Measurements from ENCODE around the gene UTP11.
"Not testable (repeated sequence)": the region's sequence is repeated elsewhere in the genome, so short reads cannot be mapped to it uniquely, and the experiment has no call there.

UTP11 gene

DNA sequence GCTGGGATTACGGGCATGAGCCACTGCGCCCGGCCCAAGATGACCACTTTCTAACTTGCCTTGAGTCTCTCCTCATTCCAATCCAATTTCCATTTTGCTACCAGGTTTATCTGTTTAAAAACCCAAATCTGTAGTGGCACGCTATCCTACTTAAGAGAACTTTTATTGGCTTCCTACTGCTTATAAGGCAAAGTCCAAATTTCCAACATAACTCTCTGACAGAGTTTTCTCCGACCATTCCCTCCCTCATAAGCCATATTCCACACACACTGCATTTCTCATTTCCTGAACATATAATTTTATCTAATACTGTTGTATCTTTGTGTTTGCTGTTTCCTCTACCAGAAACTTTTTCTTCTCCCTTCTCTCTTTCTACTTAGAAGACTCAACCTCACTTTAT is 38.0 kb upstream of the UTP11 start:
- Histone ChIP-seq H2BK5ac (ENCODE audit: low read length) (no peak overlapping the region), H3K27ac (replicated peaks; ENCODE audit: low read length) (no peak overlapping the region), H3K4me3 (ENCODE audit: low read length in 2 of 2) (no peak overlapping the region), H2AK5ac (ENCODE audit: low read depth, low read length) (no peak overlapping the region), H3K36me3 (replicated peaks in 1 of 2; ENCODE audit: control insufficient read depth in 2 of 2, insufficient read depth in 2 of 2, low read length in 2 of 2) (peaks cover 21 to 78% of the 10 kb centered on the region in 2 donors), H3K4ac (ENCODE audit: low read length) (no peak overlapping the region), H3K4me1 (ENCODE audit: control insufficient read depth in 2 of 2, insufficient read depth in 1 of 2, low read depth in 1 of 2, low read length in 2 of 2) (no peaks in the 10 kb centered on the region), H2BK12ac (ENCODE audit: low read length) (no peak overlapping the region), H3K4me2 (ENCODE audit: insufficient read depth, low read length, poor library complexity, severe bottlenecking) (no peak overlapping the region), H3K9ac (ENCODE audit: low read depth, low read length, poor library complexity) (no peak overlapping the region), H3K14ac (ENCODE audit: low read length) (no peak overlapping the region), H2AFZ (ENCODE audit: low read length) (no peak overlapping the region), H3K9me3 (replicated peaks in 1 of 2; ENCODE audit: control insufficient read depth in 2 of 2, insufficient read depth in 1 of 2, low read depth in 1 of 2, low read length in 2 of 2) (peaks cover 0 to 1% of the 10 kb centered on the region in 2 donors), H3K23ac (ENCODE audit: low read depth, low read length, poor library complexity) (no peak overlapping the region), H2BK120ac (ENCODE audit: low read depth, low read length) (no peak overlapping the region), H3K27me3 (ENCODE audit: control insufficient read depth in 3 of 3, insufficient read depth in 3 of 3, low read depth in 1 of 3, low read length in 3 of 3) (no peaks in the 10 kb centered on the region), H4K8ac (ENCODE audit: low read depth, low read length) (no peak overlapping the region), H3K18ac (ENCODE audit: low read length) (no peak overlapping the region), H3K79me1 (ENCODE audit: low read depth, low read length) (no peaks in the 10 kb centered on the region), H4K91ac (ENCODE audit: low read depth, low read length, poor library complexity) (no peak overlapping the region), H2BK15ac (ENCODE audit: low read length) (no peak overlapping the region)
- WGBS, 2 donors (ENCODE audit: extremely low coverage in 2 of 2, insufficient read length in 2 of 2, insufficient replicate concordance in 1 of 2), result no CpG with 5 or more reads among the region's 5 CpGs
- DNase-seq (ENCODE audit: low spot score), result no peak

DNA sequence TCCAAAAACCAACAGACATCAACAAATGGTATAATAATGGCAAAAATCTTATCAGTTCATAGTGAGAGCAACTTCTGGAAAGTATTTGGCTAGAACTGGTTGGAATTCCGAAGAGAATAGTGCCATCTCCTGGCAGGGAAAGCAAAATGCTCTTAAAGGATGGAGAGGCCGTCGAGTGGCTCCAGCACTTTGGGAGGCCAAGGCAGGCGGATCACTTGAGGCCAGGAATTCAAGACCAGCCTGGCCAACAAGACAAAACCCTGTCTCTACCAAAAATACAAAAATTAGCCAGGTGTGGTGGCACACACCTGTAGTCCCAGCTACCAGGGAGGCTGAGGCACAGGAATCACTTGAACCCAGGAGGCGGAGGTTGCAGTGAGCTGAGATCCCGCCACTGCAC is 37.5 kb upstream of the UTP11 start:
- not testable (repeated sequence) for H2BK120ac ChIP-seq (ENCODE audit: low read depth, low read length); DNase-seq (ENCODE audit: low spot score); H2AK5ac ChIP-seq (ENCODE audit: low read depth, low read length); H3K27ac ChIP-seq (replicated peaks; ENCODE audit: low read length); H3K23ac ChIP-seq (ENCODE audit: low read depth, low read length, poor library complexity); H3K14ac ChIP-seq (ENCODE audit: low read length); H3K4me2 ChIP-seq (ENCODE audit: insufficient read depth, low read length, poor library complexity, severe bottlenecking); H3K9me3 ChIP-seq (replicated peaks in 1 of 2; ENCODE audit: control insufficient read depth in 2 of 2, insufficient read depth in 1 of 2, low read depth in 1 of 2, low read length in 2 of 2); H2BK15ac ChIP-seq (ENCODE audit: low read length); H4K8ac ChIP-seq (ENCODE audit: low read depth, low read length); H3K4me1 ChIP-seq (ENCODE audit: control insufficient read depth in 2 of 2, insufficient read depth in 1 of 2, low read depth in 1 of 2, low read length in 2 of 2); H3K18ac ChIP-seq (ENCODE audit: low read length); H3K9ac ChIP-seq (ENCODE audit: low read depth, low read length, poor library complexity); H3K27me3 ChIP-seq (ENCODE audit: control insufficient read depth in 3 of 3, insufficient read depth in 3 of 3, low read depth in 1 of 3, low read length in 3 of 3); H3K79me1 ChIP-seq (ENCODE audit: low read depth, low read length); H4K91ac ChIP-seq (ENCODE audit: low read depth, low read length, poor library complexity); H2AFZ ChIP-seq (ENCODE audit: low read length); H3K4me3 ChIP-seq (ENCODE audit: low read length in 2 of 2); H2BK5ac ChIP-seq (ENCODE audit: low read length); H3K4ac ChIP-seq (ENCODE audit: low read length); H2BK12ac ChIP-seq (ENCODE audit: low read length)
- peaks cover 22 to 78% of the 10 kb centered on the region in 2 donors for H3K36me3 ChIP-seq (replicated peaks in 1 of 2; ENCODE audit: control insufficient read depth in 2 of 2, insufficient read depth in 2 of 2, low read length in 2 of 2)
- no CpG with 5 or more reads among the region's 6 CpGs for WGBS, 2 donors (ENCODE audit: extremely low coverage in 2 of 2, insufficient read length in 2 of 2, insufficient replicate concordance in 1 of 2)

DNA sequence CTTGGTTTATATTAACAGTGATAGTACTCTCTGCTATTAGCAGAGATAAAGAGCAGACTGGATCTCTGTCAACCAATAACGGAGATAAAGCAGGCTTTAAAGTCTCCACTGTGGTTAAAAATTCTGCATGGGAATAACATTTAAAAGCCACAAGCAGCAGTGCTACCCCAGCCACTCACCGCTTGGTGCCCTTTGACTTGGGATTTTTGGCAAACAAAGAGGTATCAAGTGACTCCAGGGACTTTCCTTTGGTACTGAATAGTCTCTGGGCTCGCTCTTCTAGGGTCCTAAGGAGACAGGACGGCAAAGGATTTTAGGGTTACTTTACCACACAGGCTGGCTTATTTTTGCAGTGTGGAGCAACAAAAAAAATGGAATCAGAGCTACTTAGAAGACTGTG is 34.0 kb upstream of the UTP11 start:
- Histone ChIP-seq H2BK120ac (ENCODE audit: low read depth, low read length) (no peak overlapping the region), H3K36me3 (replicated peaks in 1 of 2; ENCODE audit: control insufficient read depth in 2 of 2, insufficient read depth in 2 of 2, low read length in 2 of 2) (peaks cover 32 to 98% of the 10 kb centered on the region in 2 donors), H3K4me2 (ENCODE audit: insufficient read depth, low read length, poor library complexity, severe bottlenecking) (no peak overlapping the region), H3K4ac (ENCODE audit: low read length) (no peak overlapping the region), H3K14ac (ENCODE audit: low read length) (no peak overlapping the region), H3K4me1 (ENCODE audit: control insufficient read depth in 2 of 2, insufficient read depth in 1 of 2, low read depth in 1 of 2, low read length in 2 of 2) (no peaks in the 10 kb centered on the region), H2BK15ac (ENCODE audit: low read length) (no peak overlapping the region), H3K27me3 (ENCODE audit: control insufficient read depth in 3 of 3, insufficient read depth in 3 of 3, low read depth in 1 of 3, low read length in 3 of 3) (no peaks in the 10 kb centered on the region), H3K79me1 (ENCODE audit: low read depth, low read length) (no peaks in the 10 kb centered on the region), H3K4me3 (ENCODE audit: low read length in 2 of 2) (no peak overlapping the region), H3K23ac (ENCODE audit: low read depth, low read length, poor library complexity) (no peak overlapping the region), H2AFZ (ENCODE audit: low read length) (no peak overlapping the region), H4K8ac (ENCODE audit: low read depth, low read length) (no peak overlapping the region), H3K9ac (ENCODE audit: low read depth, low read length, poor library complexity) (no peak overlapping the region), H3K18ac (ENCODE audit: low read length) (no peak overlapping the region), H2AK5ac (ENCODE audit: low read depth, low read length) (no peak overlapping the region), H4K91ac (ENCODE audit: low read depth, low read length, poor library complexity) (no peak overlapping the region), H3K9me3 (replicated peaks in 1 of 2; ENCODE audit: control insufficient read depth in 2 of 2, insufficient read depth in 1 of 2, low read depth in 1 of 2, low read length in 2 of 2) (peaks cover 0 to 1% of the 10 kb centered on the region in 2 donors), H3K27ac (replicated peaks; ENCODE audit: low read length) (no peak overlapping the region), H2BK12ac (ENCODE audit: low read length) (no peak overlapping the region), H2BK5ac (ENCODE audit: low read length) (no peak overlapping the region)
- DNase-seq (ENCODE audit: low spot score), result no peak
- no CpG with 5 or more reads among the region's 4 CpGs for WGBS, 2 donors (ENCODE audit: extremely low coverage in 2 of 2, insufficient read length in 2 of 2, insufficient replicate concordance in 1 of 2)

DNA sequence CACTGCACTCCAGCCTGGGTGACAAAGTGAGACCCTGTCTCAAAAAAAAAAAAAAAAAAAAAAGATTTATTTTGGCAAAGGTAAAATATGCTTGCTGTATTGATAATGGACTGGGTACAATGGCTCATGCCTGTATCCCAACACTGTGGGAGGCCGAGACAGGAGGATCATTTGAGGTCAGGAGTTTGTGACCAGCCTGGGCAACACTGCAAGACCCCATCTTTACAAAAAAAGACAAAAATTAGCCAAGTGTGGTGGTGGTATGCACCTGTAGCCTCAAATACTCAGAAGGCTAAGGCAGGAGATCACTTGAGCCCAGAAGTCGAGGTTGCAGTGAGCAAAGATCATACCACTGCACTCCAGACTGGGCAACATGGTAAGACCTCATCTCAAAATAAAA is 29.0 kb upstream of the UTP11 start:
- Histone ChIP-seq H3K4ac (ENCODE audit: low read length) (no peak overlapping the region), H3K36me3 (replicated peaks in 1 of 2; ENCODE audit: control insufficient read depth in 2 of 2, insufficient read depth in 2 of 2, low read length in 2 of 2) (peaks cover 44 to 100% of the 10 kb centered on the region in 2 donors), H3K18ac (ENCODE audit: low read length) (no peak overlapping the region), H2BK5ac (ENCODE audit: low read length) (no peak overlapping the region), H3K14ac (ENCODE audit: low read length) (no peak overlapping the region), H3K9me3 (replicated peaks in 1 of 2; ENCODE audit: control insufficient read depth in 2 of 2, insufficient read depth in 1 of 2, low read depth in 1 of 2, low read length in 2 of 2) (no peaks in the 10 kb centered on the region), H3K27me3 (ENCODE audit: control insufficient read depth in 3 of 3, insufficient read depth in 3 of 3, low read depth in 1 of 3, low read length in 3 of 3) (no peaks in the 10 kb centered on the region), H3K23ac (ENCODE audit: low read depth, low read length, poor library complexity) (no peak overlapping the region), H2BK12ac (ENCODE audit: low read length) (no peak overlapping the region), H3K4me2 (ENCODE audit: insufficient read depth, low read length, poor library complexity, severe bottlenecking) (no peak overlapping the region), H3K9ac (ENCODE audit: low read depth, low read length, poor library complexity) (no peak overlapping the region), H3K79me1 (ENCODE audit: low read depth, low read length) (peaks cover 2% of the 10 kb centered on the region), H2AFZ (ENCODE audit: low read length) (no peak overlapping the region), H3K4me1 (ENCODE audit: control insufficient read depth in 2 of 2, insufficient read depth in 1 of 2, low read depth in 1 of 2, low read length in 2 of 2) (no peaks in the 10 kb centered on the region), H2BK120ac (ENCODE audit: low read depth, low read length) (no peak overlapping the region), H3K27ac (replicated peaks; ENCODE audit: low read length) (no peak overlapping the region), H2BK15ac (ENCODE audit: low read length) (no peak overlapping the region), H4K8ac (ENCODE audit: low read depth, low read length) (no peak overlapping the region), H3K4me3 (ENCODE audit: low read length in 2 of 2) (no peak overlapping the region), H2AK5ac (ENCODE audit: low read depth, low read length) (no peak overlapping the region), H4K91ac (ENCODE audit: low read depth, low read length, poor library complexity) (no peak overlapping the region)
- no CpG with 5 or more reads among the region's 2 CpGs for WGBS, 2 donors (ENCODE audit: extremely low coverage in 2 of 2, insufficient read length in 2 of 2, insufficient replicate concordance in 1 of 2)
- DNase-seq (ENCODE audit: low spot score), result no peak

All from neuronal stem cell (in vitro differentiated cells).